ENCODE results near the gene LAIR2.

DNA sequence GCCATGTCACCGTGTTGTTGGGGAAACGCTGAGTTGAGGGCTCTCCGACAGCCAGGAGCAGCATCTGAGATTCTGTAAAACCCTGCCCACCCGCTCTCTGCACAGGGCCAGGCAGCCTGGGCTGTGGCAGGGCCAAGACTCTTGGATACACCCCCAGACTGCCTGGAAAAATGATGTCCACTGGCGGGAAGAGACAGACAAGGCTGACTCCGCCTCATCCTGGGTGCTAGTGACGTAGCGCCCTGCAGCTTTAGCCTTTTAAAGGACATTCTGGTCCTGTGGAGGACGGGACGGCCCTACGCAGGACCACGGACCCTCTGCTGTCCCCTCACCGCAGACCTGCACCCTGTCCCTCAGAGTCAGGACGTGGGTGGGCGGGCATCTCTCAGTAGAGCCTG lies 50.3 kb downstream of the LAIR2 start:
- TF ChIP-seq, protein P1, sequence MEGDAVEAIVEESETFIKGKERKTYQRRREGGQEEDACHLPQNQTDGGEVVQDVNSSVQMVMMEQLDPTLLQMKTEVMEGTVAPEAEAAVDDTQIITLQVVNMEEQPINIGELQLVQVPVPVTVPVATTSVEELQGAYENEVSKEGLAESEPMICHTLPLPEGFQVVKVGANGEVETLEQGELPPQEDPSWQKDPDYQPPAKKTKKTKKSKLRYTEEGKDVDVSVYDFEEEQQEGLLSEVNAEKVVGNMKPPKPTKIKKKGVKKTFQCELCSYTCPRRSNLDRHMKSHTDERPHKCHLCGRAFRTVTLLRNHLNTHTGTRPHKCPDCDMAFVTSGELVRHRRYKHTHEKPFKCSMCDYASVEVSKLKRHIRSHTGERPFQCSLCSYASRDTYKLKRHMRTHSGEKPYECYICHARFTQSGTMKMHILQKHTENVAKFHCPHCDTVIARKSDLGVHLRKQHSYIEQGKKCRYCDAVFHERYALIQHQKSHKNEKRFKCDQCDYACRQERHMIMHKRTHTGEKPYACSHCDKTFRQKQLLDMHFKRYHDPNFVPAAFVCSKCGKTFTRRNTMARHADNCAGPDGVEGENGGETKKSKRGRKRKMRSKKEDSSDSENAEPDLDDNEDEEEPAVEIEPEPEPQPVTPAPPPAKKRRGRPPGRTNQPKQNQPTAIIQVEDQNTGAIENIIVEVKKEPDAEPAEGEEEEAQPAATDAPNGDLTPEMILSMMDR (IDR thresholded peaks at IDR 0.05; ENCODE audit: insufficient read depth, low read length, poor library complexity, severe bottlenecking), result no peak
- TF ChIP-seq EZH2phosphoT487 (conservative IDR thresholded peaks at IDR 0.05; ENCODE audit: low read length), result no peak
